BLaER1 treated with 17β-estradiol and CSF1 and Interleukin-3, amounts not matched to agents 10 nM and 100 nM (cell line): Measurements from ENCODE around the gene SLC10A1.

Experiments used
- H3K27ac ChIP-seq, 11 experiments: shearing (Covaris generic); formaldehyde crosslinking; 2 replicates each; pipeline ENCODE4 v1.8.1; 2022
- H3K27me3 ChIP-seq, 11 experiments: shearing (Covaris generic); formaldehyde crosslinking; 2 replicates each; pipeline ENCODE4 v1.8.1; 2022
- H3K36me3 ChIP-seq, 11 experiments: shearing (Covaris generic); formaldehyde crosslinking; 2 replicates each; pipeline ENCODE4 v1.8.1; 2022
- H3K4me1 ChIP-seq, 10 experiments: shearing (Covaris generic); formaldehyde crosslinking; 2 replicates each; pipeline ENCODE4 v1.8.1; 2022
- H3K4me2 ChIP-seq, 11 experiments: shearing (Covaris generic); formaldehyde crosslinking; 2 replicates each; pipeline ENCODE4 v1.8.1; 2022
- H3K4me3 ChIP-seq, 10 experiments: shearing (Covaris generic); formaldehyde crosslinking; 2 replicates each; pipeline ENCODE4 v1.8.1; 2022
- H3K9ac ChIP-seq, 11 experiments: shearing (Covaris generic); formaldehyde crosslinking; 2 replicates each; pipeline ENCODE4 v1.8.1; 2022
- H3K9me3 ChIP-seq, 11 experiments: shearing (Covaris generic); formaldehyde crosslinking; replicated peaks in 1 of 11; 2 replicates each; pipeline ENCODE4 v1.8.1; 2022
- H4K20me1 ChIP-seq, 11 experiments: shearing (Covaris generic); formaldehyde crosslinking; 2 replicates each; pipeline ENCODE4 v1.8.1; 2022
- Cebpa-rat ChIP-seq, 11 experiments: shearing (Covaris generic); IDR thresholded peaks; 2 replicates each; pipeline ENCODE4 v1.8.1; 2022

SLC10A1 gene

DNA sequence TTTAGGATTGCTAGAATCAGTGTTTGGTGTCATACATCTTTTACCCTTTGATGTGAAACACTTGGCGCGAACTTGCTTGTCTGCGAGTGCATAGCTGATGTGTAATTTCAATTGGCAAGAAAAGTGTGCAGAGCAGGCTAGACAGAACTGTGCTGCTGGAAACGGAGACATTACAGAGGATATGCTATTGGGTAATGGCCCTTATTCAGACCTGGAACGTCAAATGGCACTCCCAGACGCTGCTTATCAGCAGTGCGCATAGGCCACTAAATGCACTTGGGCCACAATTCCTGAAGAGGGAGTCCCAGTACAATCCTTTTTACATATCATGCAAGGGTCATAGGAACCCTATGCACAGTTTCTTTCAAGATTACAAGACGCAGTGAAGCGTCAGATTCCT, 15.7 kb upstream of the SLC10A1 start:
- TF ChIP-seq Cebpa-rat (IDR thresholded peaks at IDR 0.05), result no peak
- Histone ChIP-seq H3K4me1 (peaks cover 0 to 4% (median 0%) of the 10 kb centered on the region in 10 experiments; a peak in 1 of 20 replicates), H3K36me3 (no peaks in the 10 kb centered on the region), H3K4me2 (no peak overlapping the region), H4K20me1 (no peaks in the 10 kb centered on the region), H3K9ac (no peak overlapping the region), H3K27me3 (no peaks in the 10 kb centered on the region), H3K4me3 (no peak overlapping the region), H3K9me3 (no peaks in the 10 kb centered on the region), H3K27ac (no peak overlapping the region)

DNA sequence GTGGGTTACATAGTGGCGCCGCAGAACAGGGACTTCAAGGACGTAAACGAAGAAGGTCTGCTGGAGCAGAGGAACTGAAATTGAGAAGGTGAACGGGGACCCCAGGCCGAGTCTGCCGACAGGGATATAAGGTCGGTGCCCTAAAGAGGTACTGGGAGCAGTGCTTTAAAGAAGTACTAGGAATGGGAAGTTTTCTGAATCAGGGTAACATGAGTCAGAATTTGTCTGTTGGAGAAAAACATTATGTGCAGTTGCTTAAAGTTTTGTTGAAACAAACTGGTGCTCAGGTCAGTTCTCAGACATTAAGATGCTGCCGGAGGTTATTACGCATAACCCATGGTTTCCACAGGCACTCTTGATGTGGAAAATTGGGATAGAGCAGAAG, 14.8 kb upstream of the SLC10A1 start:
- no peak overlapping the region for H3K4me2 ChIP-seq
- H3K9ac ChIP-seq, result no peak overlapping the region
- H3K36me3 ChIP-seq, result no peaks in the 10 kb centered on the region
- no peaks in the 10 kb centered on the region for H3K9me3 ChIP-seq
- H3K4me3 ChIP-seq, result no peak overlapping the region
- H3K27ac ChIP-seq, result no peak overlapping the region
- TF ChIP-seq Cebpa-rat (IDR thresholded peaks at IDR 0.05), result no peak
- H3K4me1 ChIP-seq, result peaks cover 0 to 4% (median 0%) of the 10 kb centered on the region in 10 experiments; a peak in 1 of 20 replicates
- no peaks in the 10 kb centered on the region for H3K27me3 ChIP-seq
- no peaks in the 10 kb centered on the region for H4K20me1 ChIP-seq

DNA sequence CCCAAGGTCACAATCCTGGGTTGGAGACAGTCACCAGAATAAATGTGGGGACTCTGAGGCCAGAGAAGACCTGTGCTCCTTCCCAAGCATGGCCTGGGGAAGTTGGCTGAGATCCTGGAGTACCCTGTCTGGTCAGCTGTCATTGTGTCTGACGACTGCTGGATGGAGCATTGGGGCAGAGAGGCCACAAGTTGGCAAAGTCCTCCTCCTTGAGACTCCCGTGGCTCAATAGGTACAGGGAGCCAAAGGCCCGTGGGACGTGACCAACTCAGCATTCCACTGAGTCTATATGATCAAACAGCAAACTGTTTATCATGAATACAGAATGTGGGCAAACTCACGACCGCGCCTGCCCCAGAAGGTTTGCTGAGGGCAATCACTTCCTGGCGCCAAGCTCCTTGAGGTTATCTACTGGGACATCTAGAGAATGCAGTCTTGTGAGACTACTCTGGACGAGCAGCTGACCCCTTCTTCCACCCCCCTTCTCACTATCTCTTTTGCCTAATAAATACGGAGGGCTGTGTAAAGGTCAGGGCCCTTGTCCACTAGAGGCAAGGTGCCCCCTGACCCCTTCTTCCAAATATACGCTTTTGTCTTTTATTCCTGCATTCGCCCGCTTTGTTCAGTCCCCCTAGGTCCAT, 14.3 kb upstream of the SLC10A1 start:
- Histone ChIP-seq H3K36me3 (no peaks in the 10 kb centered on the region), H3K4me3 (no peak overlapping the region), H4K20me1 (no peaks in the 10 kb centered on the region), H3K4me1 (peaks cover 0 to 4% (median 0%) of the 10 kb centered on the region in 10 experiments; a peak in 1 of 20 replicates), H3K4me2 (no peak overlapping the region), H3K9me3 (no peaks in the 10 kb centered on the region), H3K27ac (no peak overlapping the region), H3K27me3 (no peaks in the 10 kb centered on the region), H3K9ac (no peak overlapping the region)
- TF ChIP-seq Cebpa-rat (IDR thresholded peaks at IDR 0.05), result no peak

DNA sequence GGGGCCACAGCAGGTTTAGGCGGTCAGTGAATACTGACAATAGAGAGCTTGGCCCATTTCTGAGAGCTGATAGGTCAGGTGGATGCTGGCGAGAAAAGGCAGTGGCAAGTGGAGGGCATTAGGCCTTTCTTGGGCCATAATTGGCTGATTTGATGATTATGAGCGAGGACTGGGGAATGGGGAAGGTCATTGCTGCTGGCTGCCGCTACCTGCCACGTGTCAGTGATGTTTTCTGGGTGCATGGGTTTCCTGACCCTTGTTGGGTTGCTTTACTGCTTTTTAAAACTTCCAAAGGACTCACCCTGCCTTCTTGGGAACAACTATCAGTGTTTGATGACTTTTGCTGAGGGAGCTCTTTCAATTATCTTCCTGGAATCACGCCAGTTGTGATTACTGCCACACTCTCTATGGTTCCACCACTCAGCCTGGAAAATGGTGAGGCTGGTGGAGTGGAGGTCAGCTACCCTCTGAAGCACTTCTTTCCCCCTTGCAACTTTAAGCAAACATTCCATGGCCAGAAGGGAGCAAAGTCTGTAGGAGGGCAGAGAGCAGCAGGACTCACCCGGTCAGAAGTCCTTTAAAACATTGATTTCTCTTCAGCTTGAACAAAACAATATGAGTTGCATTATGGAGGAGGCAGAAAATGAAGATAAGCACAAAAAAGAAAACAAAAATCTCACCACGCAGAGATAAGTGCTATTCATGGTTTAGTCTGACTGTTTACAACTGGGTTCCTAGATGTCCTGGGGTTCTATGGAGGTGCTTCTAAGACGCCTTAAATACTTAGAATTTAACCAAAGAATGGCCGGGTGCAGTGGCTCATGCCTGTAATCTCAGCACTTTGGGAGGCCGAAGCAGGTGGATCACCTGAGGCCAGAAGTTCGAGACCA, 12.1 kb upstream of the SLC10A1 start:
- no peak overlapping the region for H3K4me3 ChIP-seq
- no peak overlapping the region for H3K4me2 ChIP-seq
- TF ChIP-seq Cebpa-rat (IDR thresholded peaks at IDR 0.05), result no peak
- H4K20me1 ChIP-seq, result no peaks in the 10 kb centered on the region
- no peaks in the 10 kb centered on the region for H3K27me3 ChIP-seq
- H3K9me3 ChIP-seq, result no peaks in the 10 kb centered on the region
- H3K4me1 ChIP-seq, result peaks cover 0 to 4% (median 0%) of the 10 kb centered on the region in 10 experiments; a peak in 1 of 20 replicates
- no peak overlapping the region for H3K27ac ChIP-seq
- H3K9ac ChIP-seq, result no peak overlapping the region
- no peaks in the 10 kb centered on the region for H3K36me3 ChIP-seq

DNA sequence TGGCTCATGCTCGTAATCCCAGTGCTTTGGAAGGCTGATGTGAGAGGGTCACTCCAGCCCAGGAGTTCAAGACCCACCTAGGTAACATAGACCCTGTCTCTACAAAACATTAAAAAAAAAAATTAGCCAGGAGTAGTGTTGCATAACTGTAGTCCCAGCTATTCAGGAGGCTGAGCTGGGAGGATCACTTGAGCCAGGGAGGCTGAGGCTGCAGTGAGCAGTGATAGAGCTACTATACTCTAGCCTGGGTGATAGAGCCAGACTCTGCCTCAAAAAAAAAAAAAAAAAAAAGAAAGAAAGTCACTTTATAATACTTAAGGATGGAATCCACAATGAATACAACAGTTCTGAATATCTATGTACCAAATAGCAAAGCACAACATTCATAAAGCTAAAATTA, 10.2 kb upstream of the SLC10A1 start:
- H3K27ac ChIP-seq, result no peak overlapping the region
- no peaks in the 10 kb centered on the region for H4K20me1 ChIP-seq
- no peak overlapping the region for H3K9ac ChIP-seq
- TF ChIP-seq Cebpa-rat (IDR thresholded peaks at IDR 0.05), result no peak
- no peak overlapping the region for H3K4me2 ChIP-seq
- no peaks in the 10 kb centered on the region for H3K9me3 ChIP-seq
- H3K27me3 ChIP-seq, result no peaks in the 10 kb centered on the region
- peaks cover 0 to 4% (median 0%) of the 10 kb centered on the region in 10 experiments; a peak in 1 of 20 replicates for H3K4me1 ChIP-seq
- H3K36me3 ChIP-seq, result no peaks in the 10 kb centered on the region
- H3K4me3 ChIP-seq, result no peak overlapping the region

DNA sequence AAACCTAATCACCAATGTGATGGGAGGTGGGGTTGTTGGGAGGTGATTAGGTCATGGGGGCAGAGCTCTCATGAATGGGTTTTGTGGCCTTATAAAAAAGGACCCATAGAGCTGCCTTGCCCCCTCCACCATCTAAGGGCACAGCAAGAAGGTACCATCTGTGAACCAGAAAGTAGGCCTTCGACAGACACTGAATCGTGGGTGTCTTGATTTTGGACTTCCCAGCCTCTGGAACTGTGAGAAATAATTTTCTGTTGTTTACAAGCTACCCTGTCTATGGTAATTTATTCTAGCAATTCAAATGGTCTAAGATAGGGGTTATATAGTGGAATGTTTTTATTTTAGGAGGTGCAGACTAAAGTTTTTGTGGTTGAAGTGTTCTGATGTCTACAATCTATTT, 7.9 kb upstream of the SLC10A1 start:
- Histone ChIP-seq H4K20me1 (no peaks in the 10 kb centered on the region), H3K27me3 (no peaks in the 10 kb centered on the region), H3K4me3 (no peak overlapping the region), H3K4me2 (no peak overlapping the region), H3K9me3 (peaks cover 0 to 11% (median 3%) of the 10 kb centered on the region in 11 experiments; a peak in 6 of 22 replicates), H3K27ac (no peak overlapping the region), H3K36me3 (no peaks in the 10 kb centered on the region), H3K4me1 (no peaks in the 10 kb centered on the region), H3K9ac (no peak overlapping the region)
- no peak for TF ChIP-seq Cebpa-rat (IDR thresholded peaks at IDR 0.05)

DNA sequence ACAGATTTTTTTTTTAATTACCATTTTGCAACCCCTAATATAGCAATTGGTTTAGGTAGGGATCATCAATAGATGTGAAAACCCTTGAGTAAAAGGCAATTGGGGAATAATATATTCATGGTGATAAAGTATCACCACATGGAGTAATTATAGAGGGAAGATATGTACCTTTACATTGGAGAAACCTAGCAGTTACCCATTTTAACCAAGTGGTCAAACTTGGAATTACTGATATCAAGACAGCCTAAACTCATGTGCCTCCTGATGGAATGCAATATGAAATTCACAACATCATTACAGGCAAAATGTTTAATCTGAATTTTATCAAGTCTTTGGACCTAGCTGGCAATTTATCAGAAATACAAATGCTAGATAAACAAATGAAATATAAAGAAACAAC, 6.7 kb upstream of the SLC10A1 start:
- no peak overlapping the region for H3K4me2 ChIP-seq
- no peak overlapping the region for H3K9ac ChIP-seq
- no peaks in the 10 kb centered on the region for H3K4me1 ChIP-seq
- H3K36me3 ChIP-seq, result no peaks in the 10 kb centered on the region
- H3K27me3 ChIP-seq, result no peaks in the 10 kb centered on the region
- no peak for TF ChIP-seq Cebpa-rat (IDR thresholded peaks at IDR 0.05)
- no peaks in the 10 kb centered on the region for H4K20me1 ChIP-seq
- H3K27ac ChIP-seq, result no peak overlapping the region
- peaks cover 0 to 11% (median 3%) of the 10 kb centered on the region in 11 experiments; a peak in 6 of 22 replicates for H3K9me3 ChIP-seq
- H3K4me3 ChIP-seq, result no peak overlapping the region

DNA sequence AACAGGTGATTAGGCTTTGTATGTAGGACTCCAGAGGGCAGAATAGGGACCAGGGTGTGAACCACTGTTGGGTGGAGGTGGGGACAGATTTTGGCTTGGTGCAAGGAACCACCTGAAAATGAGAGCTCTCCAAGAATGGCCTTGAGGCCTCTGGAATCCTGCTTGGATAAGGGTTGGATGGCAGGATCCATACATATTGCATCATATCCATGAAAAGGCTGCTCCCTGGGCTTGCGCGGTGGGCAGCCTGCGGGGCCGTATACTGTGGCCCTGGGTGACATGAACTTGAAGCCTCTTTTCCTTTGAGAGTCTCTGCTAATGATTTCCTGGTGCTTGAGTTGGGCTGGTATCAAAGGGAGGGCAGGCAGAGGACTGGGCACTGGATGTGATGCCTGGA, 1.3 kb upstream of the SLC10A1 start:
- Histone ChIP-seq H3K27me3 (no peaks in the 10 kb centered on the region), H3K4me2 (no peak overlapping the region), H3K27ac (no peak overlapping the region), H3K36me3 (no peaks in the 10 kb centered on the region), H3K9ac (no peak overlapping the region), H3K4me1 (no peaks in the 10 kb centered on the region), H4K20me1 (no peaks in the 10 kb centered on the region), H3K9me3 (peaks cover 0 to 11% (median 3%) of the 10 kb centered on the region in 11 experiments; a peak in 6 of 22 replicates), H3K4me3 (no peak overlapping the region)
- TF ChIP-seq Cebpa-rat (IDR thresholded peaks at IDR 0.05), result 0 out of 22 replicates have a peak, but pooled peaks of 2 of the 11 experiments have one; percentile 24 to 33

DNA sequence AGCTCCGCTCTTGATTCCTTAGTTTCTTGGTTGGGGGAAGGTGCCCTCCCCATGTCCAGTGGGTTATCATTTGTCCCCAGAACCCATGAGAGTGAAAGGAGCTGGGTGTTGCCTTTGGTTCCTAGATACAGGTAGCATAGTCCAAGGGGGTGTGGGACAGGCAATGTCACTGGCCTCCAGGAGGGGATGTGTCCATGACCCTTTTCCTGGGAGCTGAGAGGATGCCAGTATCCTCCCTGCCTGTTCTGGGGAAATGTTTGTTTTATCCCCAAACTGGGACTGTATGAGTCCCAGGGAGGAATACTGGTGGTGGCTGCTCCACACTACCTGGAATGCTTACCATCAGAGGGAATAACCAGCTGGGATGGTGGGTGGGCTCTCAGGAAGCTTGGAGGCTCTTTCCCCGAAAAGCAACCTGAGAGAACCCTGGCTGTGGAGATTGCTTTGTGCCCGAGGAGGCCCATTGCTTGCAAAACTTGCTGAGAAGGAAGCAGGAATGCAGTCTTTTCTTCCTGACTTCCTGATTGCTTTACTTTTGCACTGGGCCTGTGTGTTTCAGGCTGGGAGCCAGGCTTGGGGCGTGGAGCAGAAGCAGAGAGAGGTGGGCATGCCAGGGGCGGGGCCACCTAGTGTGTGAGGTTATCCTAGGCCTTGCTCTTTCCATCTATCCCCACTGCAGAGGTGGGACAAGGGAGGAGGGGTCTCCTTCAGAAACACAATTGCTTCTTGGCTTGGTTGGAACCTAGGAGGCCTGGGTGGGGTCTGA, 715 bp upstream of the SLC10A1 start:
- H3K9me3 ChIP-seq, result peaks cover 0 to 11% (median 3%) of the 10 kb centered on the region in 11 experiments; a peak in 6 of 22 replicates

More for the DNA sequence above, 715 bp upstream of the SLC10A1 start:
- Histone ChIP-seq H3K4me2 (no peak overlapping the region), H4K20me1 (no peaks in the 10 kb centered on the region), H3K9ac (no peak overlapping the region), H3K4me1 (no peaks in the 10 kb centered on the region), H3K27ac (no peak overlapping the region), H3K27me3 (no peaks in the 10 kb centered on the region), H3K4me3 (no peak overlapping the region), H3K36me3 (no peaks in the 10 kb centered on the region)
- no peak for TF ChIP-seq Cebpa-rat (IDR thresholded peaks at IDR 0.05)
